ENCODE results near the gene CADM2. TPM values are rescaled to one million over a fixed set of nuclear protein-coding genes. Genes with fewer than 3 reads are reported as not detected.

CADM2 gene
- total RNA-seq, 1 experiment from 2014 or later = 10.9 TPM

DNA sequence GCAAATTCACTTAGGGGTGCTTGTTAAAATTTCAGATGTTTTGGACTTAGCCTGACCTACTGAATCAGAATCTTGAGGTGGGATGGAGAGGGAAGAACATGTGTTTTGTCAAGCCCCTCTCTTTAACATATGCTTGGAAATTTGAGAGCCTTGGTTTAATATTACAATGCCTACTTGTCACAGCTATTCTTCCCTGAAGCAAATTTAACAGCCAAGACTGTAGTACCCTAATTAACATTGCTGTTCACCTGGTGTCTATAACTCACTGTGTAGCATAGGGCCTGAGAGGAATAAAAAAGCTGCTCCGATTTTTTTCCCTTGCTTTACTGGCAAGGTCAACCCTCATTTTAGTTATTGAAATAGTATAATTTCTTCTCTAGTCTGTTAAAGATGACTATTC, 880.1 kb downstream of the CADM2 start:
- no peaks in the 10 kb centered on the region for H3K9me3 ChIP-seq (ENCODE audit: control insufficient read depth, low read depth, low read length)
- no peak overlapping the region for H3K56ac ChIP-seq (ENCODE audit: insufficient read length, low read depth, low read length)
- no peak overlapping the region for H4K5ac ChIP-seq (ENCODE audit: insufficient read length, low read depth, low read length)
- H3K9me3 Mint-ChIP-seq = no peaks in the 10 kb centered on the region
- no peak overlapping the region for H2AFZ ChIP-seq (ENCODE audit: low read length)
- H3K4me1 Mint-ChIP-seq = peaks cover 8% of the 10 kb centered on the region in 2 experiments
- no peak overlapping the region for H4K91ac ChIP-seq (ENCODE audit: insufficient read length, low read depth, low read length)
- no peaks in the 10 kb centered on the region for H3K4me1 ChIP-seq (ENCODE audit: insufficient read depth, low read length)
- H3K23ac ChIP-seq (ENCODE audit: insufficient read length, low read depth, low read length) = no peak overlapping the region
- no peak overlapping the region for H2BK12ac ChIP-seq (ENCODE audit: insufficient read length, low read depth, low read length)
- no peaks in the 10 kb centered on the region for H3K27me3 Mint-ChIP-seq (ENCODE audit: low read depth)
- DNase-seq = no peak
- no peak overlapping the region for H3K4ac ChIP-seq (ENCODE audit: low read depth, low read length)
- no peak overlapping the region for H3K14ac ChIP-seq (ENCODE audit: insufficient read depth, low read length)
- no peak overlapping the region for H3K27ac ChIP-seq (ENCODE audit: insufficient read length, low read depth, low read length)
- H2BK120ac ChIP-seq (ENCODE audit: low read depth, low read length, poor library complexity, severe bottlenecking) = no peak overlapping the region
- no peaks in the 10 kb centered on the region for H3K36me3 Mint-ChIP-seq (ENCODE audit: insufficient read depth in 1 of 3, low read depth in 3 of 3)
- H3K4me3 Mint-ChIP-seq = no peak overlapping the region
- no peak overlapping the region for H2AK5ac ChIP-seq (ENCODE audit: insufficient read length, low read length)
- H3K9ac ChIP-seq (ENCODE audit: extremely low read depth, insufficient read length, low read length) = no peak overlapping the region
- no peak overlapping the region for H2BK20ac ChIP-seq (ENCODE audit: low read depth, low read length, poor library complexity, severe bottlenecking)
- H3K4me2 ChIP-seq (ENCODE audit: insufficient read depth, insufficient read length, low read length) = no peak overlapping the region
- H3K79me1 ChIP-seq (ENCODE audit: insufficient read depth, low read depth, low read length, poor library complexity, severe bottlenecking) = no peaks in the 10 kb centered on the region
- no CpG with 5 or more reads among the region's 1 CpG for WGBS (ENCODE audit: extremely low coverage, insufficient read length, low lambda C conversion rate)
- H2BK15ac ChIP-seq (ENCODE audit: low read depth, low read length) = no peak overlapping the region
- H3K27me3 ChIP-seq (ENCODE audit: insufficient read depth, low read length) = no peaks in the 10 kb centered on the region
- H2BK5ac ChIP-seq (ENCODE audit: insufficient read length, low read length) = no peak overlapping the region
- TF ChIP-seq, protein P1, sequence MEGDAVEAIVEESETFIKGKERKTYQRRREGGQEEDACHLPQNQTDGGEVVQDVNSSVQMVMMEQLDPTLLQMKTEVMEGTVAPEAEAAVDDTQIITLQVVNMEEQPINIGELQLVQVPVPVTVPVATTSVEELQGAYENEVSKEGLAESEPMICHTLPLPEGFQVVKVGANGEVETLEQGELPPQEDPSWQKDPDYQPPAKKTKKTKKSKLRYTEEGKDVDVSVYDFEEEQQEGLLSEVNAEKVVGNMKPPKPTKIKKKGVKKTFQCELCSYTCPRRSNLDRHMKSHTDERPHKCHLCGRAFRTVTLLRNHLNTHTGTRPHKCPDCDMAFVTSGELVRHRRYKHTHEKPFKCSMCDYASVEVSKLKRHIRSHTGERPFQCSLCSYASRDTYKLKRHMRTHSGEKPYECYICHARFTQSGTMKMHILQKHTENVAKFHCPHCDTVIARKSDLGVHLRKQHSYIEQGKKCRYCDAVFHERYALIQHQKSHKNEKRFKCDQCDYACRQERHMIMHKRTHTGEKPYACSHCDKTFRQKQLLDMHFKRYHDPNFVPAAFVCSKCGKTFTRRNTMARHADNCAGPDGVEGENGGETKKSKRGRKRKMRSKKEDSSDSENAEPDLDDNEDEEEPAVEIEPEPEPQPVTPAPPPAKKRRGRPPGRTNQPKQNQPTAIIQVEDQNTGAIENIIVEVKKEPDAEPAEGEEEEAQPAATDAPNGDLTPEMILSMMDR (conservative IDR thresholded peaks at IDR 0.05) = no peak
- H3K27ac Mint-ChIP-seq = no peak overlapping the region
- no peak overlapping the region for H4K8ac ChIP-seq (replicated peaks; ENCODE audit: insufficient read length, low read depth, low read length)
- H4K20me1 ChIP-seq (ENCODE audit: control insufficient read depth, insufficient read depth, insufficient read length) = no peaks in the 10 kb centered on the region
- H3K23me2 ChIP-seq (ENCODE audit: insufficient read length, low read depth, low read length, poor library complexity, severe bottlenecking) = no peaks in the 10 kb centered on the region
- H3K18ac ChIP-seq (ENCODE audit: insufficient read length, low read depth, low read length) = no peak overlapping the region
- H3K79me2 ChIP-seq (ENCODE audit: insufficient read depth, low read length) = no peaks in the 10 kb centered on the region
- no peak overlapping the region for H3T11ph ChIP-seq (ENCODE audit: low read length)

Data from H9 (cell line).